ENCODE data around the gene KLHDC3. TPM values are rescaled to one million over a fixed set of nuclear protein-coding genes. Genes with fewer than 3 reads are reported as not detected.

KLHDC3 gene
- total and polyA plus RNA-seq, 2 of the 8 experiments (the other 6 are each of a cell fraction or from before 2014, with no cell fraction given) = 181 to 203 TPM

GRCh38 chr6:43062818-43063217, 48.8 kb downstream of the KLHDC3 start:
- no peak overlapping the region for H2BK5ac ChIP-seq (ENCODE audit: low read depth, low read length)
- no peak overlapping the region for H3K23ac ChIP-seq (ENCODE audit: insufficient read length)
- no peak overlapping the region for H2AK5ac ChIP-seq (ENCODE audit: low read depth, low read length)
- peaks cover 4 to 10% (median 5%) of the 10 kb centered on the region in 4 experiments; a peak in 5 of 7 replicates for H3K4me1 ChIP-seq (replicated peaks in 1 of 4; ENCODE audit: control insufficient read depth in 3 of 4, insufficient read depth in 4 of 4, low read length in 3 of 4)
- no peak overlapping the region for H3K4me2 ChIP-seq (ENCODE audit: insufficient read depth in 1 of 2, low read depth in 2 of 2, low read length in 2 of 2)
- 93% methylated on average over 12 of the region's 12 CpGs; no CpG with 5 or more reads in 1 of the 2 experiments for WGBS, 2 experiments (ENCODE audit: extremely low coverage in 1 of 2, insufficient coverage in 1 of 2, insufficient read length in 1 of 2, insufficient replicate concordance in 2 of 2, low coverage in 1 of 2, low lambda C conversion rate in 2 of 2, missing lambda C conversion rate in 1 of 2)
- peaks cover 10% of the 10 kb centered on the region; the same call in 1 of the 2 replicates for H3K23me2 ChIP-seq (ENCODE audit: low read depth, low read length)
- ChIA-PET POLR2A (ENCODE audit: partially characterized antibody) (interaction anchor here (0.6 to 3.2 kb wide), 3 partner anchors 11 to 889 kb away, joined by 3 to 17 read pairs (median 3); partner anchors contain the start of gene PTK7), CTCF (ENCODE audit: partially characterized antibody) (interaction anchor here (0.7 to 5.9 kb wide), 4 partner anchors 9 to 80 kb away, joined by 3 to 30 read pairs (median 4); no protein-coding TSS in a partner anchor)
- H3K18ac ChIP-seq (ENCODE audit: extremely low read depth, low read length) = no peak overlapping the region
- no peak overlapping the region for H2BK20ac ChIP-seq (ENCODE audit: low read length)
- no peak overlapping the region for H4K91ac ChIP-seq (replicated peaks; ENCODE audit: insufficient read length, low read length)
- H3K9ac ChIP-seq (replicated peaks in 1 of 4; ENCODE audit: extremely low read depth in 1 of 4, low read depth in 3 of 4, low read length in 3 of 4) = no peak overlapping the region
- H3K36me3 ChIP-seq (ENCODE audit: control insufficient read depth in 2 of 4, insufficient read depth in 4 of 4, low read length in 3 of 4) = peaks cover 0 to 2% (median under 1%) of the 10 kb centered on the region in 4 experiments; a peak in 4 of 8 replicates
- H4K5ac ChIP-seq (ENCODE audit: insufficient read length, low read depth, low read length) = no peak overlapping the region
- H3K27ac ChIP-seq (ENCODE audit: low read depth, low read length) = no peak overlapping the region
- no peaks in the 10 kb centered on the region for H4K20me1 ChIP-seq (replicated peaks in 1 of 2; ENCODE audit: control insufficient read depth in 1 of 2, insufficient read depth in 2 of 2, low read length in 2 of 2)
- no peak overlapping the region for H2BK15ac ChIP-seq (ENCODE audit: low read length)
- H4K8ac ChIP-seq (ENCODE audit: extremely low read depth, insufficient read depth, low read length) = no peak overlapping the region
- no peak overlapping the region for H3K14ac ChIP-seq (ENCODE audit: insufficient read length)
- H3K9me3 ChIP-seq (ENCODE audit: insufficient read depth in 2 of 2, low read depth in 1 of 2, low read length in 1 of 2) = no peaks in the 10 kb centered on the region
- peaks cover 6 to 13% of the 10 kb centered on the region in 2 experiments; a peak in 3 of 4 replicates for H3K79me2 ChIP-seq (ENCODE audit: control insufficient read depth in 1 of 2, insufficient read depth in 2 of 2, low read length in 2 of 2)
- no peak overlapping the region for H2AFZ ChIP-seq (ENCODE audit: low read length)
- H2BK12ac ChIP-seq (ENCODE audit: low read depth, low read length) = no peak overlapping the region
- H2BK120ac ChIP-seq (replicated peaks; ENCODE audit: low read depth, low read length) = no peak overlapping the region
- H3K56ac ChIP-seq (replicated peaks; ENCODE audit: insufficient read length, low read depth, low read length) = no peak overlapping the region
- no peak overlapping the region for H3K4ac ChIP-seq (replicated peaks; ENCODE audit: insufficient read length, low read depth, low read length)
- FAIRE-seq (no peak), DNase-seq (ENCODE audit: low read depth in 1 of 2, low spot score in 2 of 2) (no peak)
- no peak overlapping the region for H3K4me3 ChIP-seq (ENCODE audit: extremely low read depth in 1 of 4, insufficient read depth in 2 of 4, low read depth in 3 of 4, low read length in 4 of 4)
- H3K79me1 ChIP-seq (ENCODE audit: low read depth, low read length) = peaks cover 10% of the 10 kb centered on the region
- H3K27me3 ChIP-seq (replicated peaks in 1 of 4; ENCODE audit: control insufficient read depth in 3 of 4, extremely low read depth in 1 of 4, insufficient read depth in 3 of 4, low read length in 3 of 4) = no peaks in the 10 kb centered on the region
- TF ChIP-seq CREB1 (IDR thresholded peaks at IDR 0.05) (no peak), SIN3A (conservative IDR thresholded peaks at IDR 0.05 in 1 of 2, IDR thresholded peaks at IDR 0.05 in 1 of 2; ENCODE audit: low read depth in 1 of 2, low read length in 2 of 2) (no peak), EZH2 (IDR thresholded peaks at IDR 0.05; ENCODE audit: low read depth, low read length, severe bottlenecking) (no peak), HDAC2 (IDR thresholded peaks at IDR 0.05; ENCODE audit: borderline replicate concordance in 1 of 2, low read depth in 2 of 2, low read length in 2 of 2) (no peak), GABPA (IDR thresholded peaks at IDR 0.05; ENCODE audit: borderline replicate concordance, insufficient read depth, low read length) (no peak), ZNF274 (IDR thresholded peaks at IDR 0.05; ENCODE audit: borderline replicate concordance, extremely low read depth, low read length) (no peak), TEAD4 (IDR thresholded peaks at IDR 0.05; ENCODE audit: low read depth, low read length) (no peak), RNF2 (IDR thresholded peaks at IDR 0.05; ENCODE audit: borderline replicate concordance, low read depth, low read length, missing control alignments, poor library complexity, severe bottlenecking) (no peak), EGR1 (IDR thresholded peaks at IDR 0.05; ENCODE audit: borderline replicate concordance, low read depth, low read length) (no peak), BCL11A (IDR thresholded peaks at IDR 0.05; ENCODE audit: low read depth in 2 of 2, low read length in 2 of 2) (no peak), POU5F1 (IDR thresholded peaks at IDR 0.05; ENCODE audit: low read depth, low read length) (no peak), FOSL1 (IDR thresholded peaks at IDR 0.05; ENCODE audit: insufficient read depth, low read depth, low read length) (no peak), BACH1 (IDR thresholded peaks at IDR 0.05; ENCODE audit: low read length) (no peak)

All from H1 (cell line).